Gastrocnemius medialis (tissue), 4 donors: ENCODE measurements around the gene CBX6. TPM values are rescaled to one million over a fixed set of nuclear protein-coding genes. Genes with fewer than 3 reads are reported as not detected.

Source experiments
- ATAC-seq, 2 donors: fragments of 150-250 bp; one replicate each; pipeline ENCODE4 v1.9.1; 2016
- DNase-seq, 2 donors: peaks; one replicate each; pipeline ENCODE4 v3.0.0-alpha.2; 2019
- H3K27ac ChIP-seq, 4 donors: fragments of 200-600 bp; sonication (generic); 1 replicate in 1 of 4; 2 replicates in 3 of 4; pipeline ENCODE4 v1.5.1; 2016 to 2018; ENCODE audit warnings: mild to moderate bottlenecking in 2 of 4, moderate library complexity in 1 of 4
- H3K27me3 ChIP-seq, 3 donors: fragments of 200-600 bp; sonication (generic) in 2 of 3; 1 replicate in 1 of 3; 2 replicates in 2 of 3; pipeline versions ENCODE4 v1.5.1 to v1.6.0; 2016 to 2019; ENCODE audit warnings: mild to moderate bottlenecking in 1 of 3, moderate library complexity in 1 of 3
- H3K36me3 ChIP-seq, 2 donors: fragments of 200-600 bp; sonication (generic) in 1 of 2; one replicate each; pipeline ENCODE4 v1.5.1; 2017 to 2018
- H3K4me1 ChIP-seq, 2 donors: fragments of 200-600 bp; sonication (generic) in 1 of 2; one replicate each; pipeline ENCODE4 v1.5.1; 2016 to 2017; ENCODE audit warnings: mild to moderate bottlenecking in 2 of 2
- H3K4me3 ChIP-seq, 4 donors: fragments of 200-600 bp; sonication (generic) in 3 of 4; 1 replicate in 1 of 4; 2 replicates in 3 of 4; pipeline ENCODE4 v1.5.1; 2016 to 2019; ENCODE audit warnings: mild to moderate bottlenecking in 2 of 4
- H3K9me3 ChIP-seq, 3 donors: fragments of 200-600 bp; sonication (generic) in 2 of 3; 1 replicate in 1 of 3; 2 replicates in 2 of 3; pipeline ENCODE4 v1.5.1; 2016 to 2019
- CTCF ChIP-seq, 5 experiments: fragments of 450-650 bp in 3 of 5; fragments of 200-600 bp in 2 of 5; sonication (generic) in 2 of 5; IDR thresholded peaks in 4 of 5; conservative IDR thresholded peaks in 1 of 5; 1 replicate in 4 of 5; 2 replicates in 1 of 5; pipeline ENCODE4 v1.5.1; 2016 to 2019; ENCODE audit warnings: antibody characterized with exemption in 5 of 5, mild to moderate bottlenecking in 3 of 5, moderate library complexity in 3 of 5
- POLR2A ChIP-seq, 2 donors: fragments of 450-650 bp; IDR thresholded peaks; one replicate each; pipeline ENCODE4 v1.6.1; 2017; ENCODE audit warnings: antibody characterized with exemption in 2 of 2, mild to moderate bottlenecking in 2 of 2, moderate library complexity in 2 of 2
- in situ Hi-C, 4 donors: fragments of 200-750 bp; cut with MboI; loops; one replicate each; pipeline versions ENCODE4 v1.15.0 to v1.8.0; 2017; ENCODE audit warnings: low sequenced_read_pairs in 4 of 4
- intact Hi-C: fragments of 100-400 bp; cut with DNase I; formaldehyde crosslinking; loops from one replicate; pipeline ENCODE4 v1.15.1; 2023; ENCODE audit warnings: low total_unique reads
- total RNA-seq, 4 donors: library from RNA; depleted of rRNA; stranded (reverse); fragments of >200 nt; gene quantifications; one replicate each; pipeline versions ENCODE4 v1.1.0 to v1.2.3, GENCODE V29; 2016

Gene CBX6
- total RNA-seq, 4 donors from 2014 or later: 8.4 to 21.5 (median 17.7) TPM

GRCh38 chr22:38870791-38871359 lies 1.1 kb downstream of the CBX6 start:
- intact Hi-C loops (loop anchor here (1.0 to 10.0 kb wide), 6 partner anchors 106 to 366 kb away; partner anchors contain the start of genes APOBEC3B and GTPBP1), in situ Hi-C loops (loop anchor here in 1 of 4 donors (10.0 kb wide), 1 partner anchor 254 kb away; no protein-coding TSS in a partner anchor)
- H3K36me3 ChIP-seq: peaks cover 0 to 7% of the 10 kb centered on the region in 2 donors
- peaks cover 15 to 32% of the 10 kb centered on the region in 2 donors for H3K4me1 ChIP-seq
- no peaks in the 10 kb centered on the region for H3K27me3 ChIP-seq
- H3K27ac ChIP-seq: peak overlapping the region; percentile 72 to 99 (median 97)
- no peaks in the 10 kb centered on the region for H3K9me3 ChIP-seq
- no peak for TF ChIP-seq CTCF (IDR thresholded peaks at IDR 0.05 in 4 of 5, conservative IDR thresholded peaks at IDR 0.05 in 1 of 5)
- no peak for TF ChIP-seq POLR2A (IDR thresholded peaks at IDR 0.05)
- no peak for ATAC-seq
- DNase-seq: no peak
- peak overlapping the region; percentile 56 to 98 (median 86) for H3K4me3 ChIP-seq

GRCh38 chr22:38870312-38870741 lies 1.7 kb downstream of the CBX6 start:
- in situ Hi-C loops: loop anchor here in 1 of 4 donors (10.0 kb wide), 1 partner anchor 254 kb away; no protein-coding TSS in a partner anchor
- peak; percentile 19 to 28 for ATAC-seq
- H3K9me3 ChIP-seq: no peaks in the 10 kb centered on the region
- peaks cover 0 to 13% of the 10 kb centered on the region in 2 donors for H3K36me3 ChIP-seq
- peak; percentile 83 to 93 (median 87) for TF ChIP-seq CTCF (IDR thresholded peaks at IDR 0.05 in 4 of 5, conservative IDR thresholded peaks at IDR 0.05 in 1 of 5)
- no peak for TF ChIP-seq POLR2A (IDR thresholded peaks at IDR 0.05)
- H3K27ac ChIP-seq: peak overlapping the region; percentile 72 to 99 (median 97)
- H3K4me3 ChIP-seq: peak overlapping the region in 3 of 4 donors; percentile 56 to 91 (median 82)
- peak; percentile 63 to 72 for DNase-seq
- no peaks in the 10 kb centered on the region for H3K27me3 ChIP-seq
- peaks cover 15 to 34% of the 10 kb centered on the region in 2 donors for H3K4me1 ChIP-seq
- intact Hi-C loops: loop anchor here (1.0 to 10.0 kb wide), 6 partner anchors 106 to 367 kb away; partner anchors contain the start of genes APOBEC3B and GTPBP1

- Histone ChIP-seq H3K9me3 (no peaks in the 10 kb centered on the region), H3K27ac (peak overlapping the region in 2 of 4 donors; percentile 40 to 96), H3K4me3 (no peak overlapping the region), H3K27me3 (no peaks in the 10 kb centered on the region), H3K4me1 (peaks cover 15 to 36% of the 10 kb centered on the region in 2 donors), H3K36me3 (peaks cover 0 to 17% of the 10 kb centered on the region in 2 donors)
- DNase-seq (no peak), ATAC-seq (no peak)
- no peak for TF ChIP-seq CTCF (IDR thresholded peaks at IDR 0.05 in 4 of 5, conservative IDR thresholded peaks at IDR 0.05 in 1 of 5)
- TF ChIP-seq POLR2A (IDR thresholded peaks at IDR 0.05): no peak
- intact Hi-C loops (loop anchor here (1.0 to 10.0 kb wide), 6 partner anchors 105 to 368 kb away; partner anchors contain the start of genes APOBEC3B and GTPBP1), in situ Hi-C loops (loop anchor here in 3 of 4 donors (5.0 to 10.0 kb wide), 3 partner anchors 133 to 255 kb away; no protein-coding TSS in a partner anchor)
Observed at GRCh38 chr22:38869663-38870062, 2.4 kb downstream of the CBX6 start.

- Histone ChIP-seq H3K4me1 (peaks cover 18 to 36% of the 10 kb centered on the region in 2 donors), H3K27ac (no peak overlapping the region), H3K4me3 (no peak overlapping the region), H3K9me3 (no peaks in the 10 kb centered on the region), H3K36me3 (peaks cover 0 to 17% of the 10 kb centered on the region in 2 donors), H3K27me3 (no peaks in the 10 kb centered on the region)
- DNase-seq (peak; percentile 30 to 63), ATAC-seq (no peak)
- TF ChIP-seq POLR2A (IDR thresholded peaks at IDR 0.05): no peak
- TF ChIP-seq CTCF (IDR thresholded peaks at IDR 0.05 in 4 of 5, conservative IDR thresholded peaks at IDR 0.05 in 1 of 5): peak; percentile 62 to 95 (median 90)
- in situ Hi-C loops (loop anchor here in 3 of 4 donors (5.0 to 10.0 kb wide), 3 partner anchors 133 to 256 kb away; no protein-coding TSS in a partner anchor), intact Hi-C loops (no loop called here)
Observed at GRCh38 chr22:38868886-38869381, 3.1 kb downstream of the CBX6 start.
